AG10803 (cell line): ENCODE measurements around the gene DDX59.
"Not testable (repeated sequence)": the region's sequence is repeated elsewhere in the genome, so short reads cannot be mapped to it uniquely, and the experiment has no call there.

ENCODE experiments used
- DNase-seq: peaks from one replicate; pipeline ENCODE4 v3.0.0; 2010; ENCODE audit warnings: low read depth
- H3K4me3 ChIP-seq: 2 replicates; pipeline ENCODE4 v1.5.1; 2011; ENCODE audit warnings: mild to moderate bottlenecking, low read length, control low read depth
- CTCF ChIP-seq: conservative IDR thresholded peaks from 2 replicates; pipeline ENCODE4 v1.5.1; 2011; ENCODE audit warnings: mild to moderate bottlenecking, low read length, control low read depth, inconsistent platforms

DDX59 gene

GRCh38 chr1:200642481-200642880 is 27.2 kb downstream of the DDX59 start:
- no peak for DNase-seq
- no peak for TF ChIP-seq CTCF
- H3K4me3 ChIP-seq = no peak overlapping the region

GRCh38 chr1:200640963-200641401 is 28.7 kb downstream of the DDX59 start:
- no peak for TF ChIP-seq CTCF
- peak; percentile 23 for DNase-seq
- H3K4me3 ChIP-seq = no peak overlapping the region

DNA sequence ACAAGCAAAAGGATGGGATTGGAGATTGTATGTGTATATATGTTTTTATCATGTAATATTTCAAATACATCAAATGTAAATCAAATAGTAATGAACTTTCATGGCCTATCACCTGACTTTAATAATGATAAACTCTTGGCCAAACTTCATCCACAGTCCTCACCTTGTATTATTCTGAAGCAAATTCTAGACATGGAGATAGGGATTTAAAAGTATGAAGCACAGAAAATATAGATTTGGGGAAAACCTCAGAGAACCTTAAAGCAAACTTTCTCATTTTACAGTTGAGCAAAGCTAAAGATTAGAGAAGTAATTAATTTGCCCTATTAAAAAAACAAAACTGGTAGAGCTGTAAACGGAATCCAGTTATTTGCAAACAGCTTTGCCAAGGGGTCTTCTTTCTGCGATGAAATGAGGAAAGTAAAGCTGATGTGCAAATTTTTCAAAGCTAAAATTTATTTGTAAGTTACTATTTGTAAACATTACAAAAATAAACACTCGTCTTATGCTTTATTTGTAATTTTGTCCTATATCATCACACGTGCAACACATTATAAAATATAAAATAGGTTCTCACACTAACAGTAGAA is 29.2 kb downstream of the DDX59 start:
- no peak overlapping the region for H3K4me3 ChIP-seq
- TF ChIP-seq CTCF = no peak
- DNase-seq = no peak

- no peak for TF ChIP-seq CTCF
- H3K4me3 ChIP-seq = no peak overlapping the region
- DNase-seq = no peak
Observed at GRCh38 chr1:200638073-200638472, 31.6 kb downstream of the DDX59 start.

- DNase-seq = no peak
- TF ChIP-seq CTCF = no peak
- no peak overlapping the region for H3K4me3 ChIP-seq
Observed at GRCh38 chr1:200636681-200637080, 33.0 kb downstream of the DDX59 start.

GRCh38 chr1:200634261-200635122 is 35.2 kb downstream of the DDX59 start:
- H3K4me3 ChIP-seq = no peak overlapping the region
- no peak for TF ChIP-seq CTCF
- no peak for DNase-seq

DNA sequence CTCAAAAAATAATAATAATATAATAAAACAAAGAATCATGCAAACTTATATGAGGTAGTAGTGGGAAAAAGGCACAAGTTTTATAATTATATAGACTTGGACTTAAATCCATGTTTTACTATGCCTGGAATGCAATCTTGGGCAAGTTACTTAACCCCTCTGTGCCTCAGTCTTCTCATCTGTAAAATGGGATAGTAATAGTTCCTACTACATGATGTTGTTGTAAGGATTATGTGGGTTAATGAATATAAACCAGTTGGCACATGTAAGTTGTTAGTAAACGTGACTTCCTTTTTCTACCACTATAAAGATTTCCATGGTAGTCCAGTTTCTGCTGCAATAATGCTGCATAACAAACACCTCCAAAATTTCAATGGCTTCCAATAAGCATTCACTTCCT is 38.3 kb downstream of the DDX59 start:
- no peak for TF ChIP-seq CTCF
- no peak overlapping the region for H3K4me3 ChIP-seq
- no peak for DNase-seq

DNA sequence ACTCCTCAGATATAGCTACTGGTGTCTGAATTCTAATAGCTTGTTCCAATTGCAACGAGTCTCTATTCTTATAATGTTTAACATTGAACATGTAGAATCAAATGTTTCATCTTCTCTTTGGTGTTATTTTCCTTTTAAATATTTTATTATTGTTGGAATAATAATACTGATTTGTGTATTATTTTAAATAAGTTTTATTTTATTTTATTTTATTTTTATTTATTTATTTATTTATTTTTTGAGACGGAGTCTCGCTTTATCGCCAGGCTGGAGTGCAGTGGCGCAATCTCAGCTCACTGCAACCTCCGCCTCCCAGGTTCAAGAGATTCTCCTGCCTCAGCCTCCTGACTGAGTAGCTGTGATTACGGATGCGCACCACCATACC is 39.2 kb downstream of the DDX59 start:
- not testable (repeated sequence) for DNase-seq, H3K4me3 ChIP-seq
